Mesenchymal stem cell (in vitro differentiated cells and primary cell): Measurements from ENCODE around the gene PLEKHG4B.
A peak's percentile ranks its signal among the peaks of the same experiment; 100 is the strongest.
"Not testable (repeated sequence)": the region's sequence is repeated elsewhere in the genome, so short reads cannot be mapped to it uniquely, and the experiment has no call there.

Source experiments
- DNase-seq: peaks from one replicate; pipeline ENCODE4 v3.0.0-alpha.2; 2013
- H2AFZ ChIP-seq: one replicate; pipeline ENCODE4 v1.6.1; 2013; ENCODE audit warnings: low read depth, mild to moderate bottlenecking, control low read depth, inconsistent platforms, low read length, moderate library complexity
- H2AK5ac ChIP-seq: 2 replicates; pipeline ENCODE4 v1.6.1; 2013; ENCODE audit warnings: low read length, moderate library complexity, mild to moderate bottlenecking, inconsistent platforms; ENCODE audit not compliant: severe bottlenecking
- H2BK120ac ChIP-seq: one replicate; pipeline ENCODE4 v1.6.1; 2013; ENCODE audit warnings: low read depth, mild to moderate bottlenecking, inconsistent platforms, low read length, moderate library complexity
- H2BK12ac ChIP-seq, 2 experiments: one replicate each; pipeline ENCODE4 v1.6.1; 2013; ENCODE audit warnings: inconsistent platforms in 2 of 2, low read length in 2 of 2, mild to moderate bottlenecking in 2 of 2, moderate library complexity in 2 of 2, control low read depth in 1 of 2
- H2BK15ac ChIP-seq: one replicate; pipeline ENCODE4 v1.6.1; 2013; ENCODE audit warnings: mild to moderate bottlenecking, low read depth, inconsistent platforms; ENCODE audit not compliant: poor library complexity, severe bottlenecking
- H2BK5ac ChIP-seq: 2 replicates; pipeline ENCODE4 v1.6.1; 2013; ENCODE audit warnings: low read depth, mild to moderate bottlenecking, low read length, control low read depth, inconsistent platforms; ENCODE audit not compliant: poor library complexity, severe bottlenecking
- H3K14ac ChIP-seq, 2 experiments: one replicate each; pipeline ENCODE4 v1.6.1; 2013; ENCODE audit warnings: inconsistent platforms in 2 of 2, low read length in 2 of 2, control low read depth in 1 of 2, mild to moderate bottlenecking in 1 of 2, moderate library complexity in 1 of 2
- H3K18ac ChIP-seq, 2 experiments: one replicate each; pipeline ENCODE4 v1.6.1; 2013; ENCODE audit warnings: inconsistent platforms in 2 of 2, low read length in 2 of 2, control low read depth in 1 of 2, low read depth in 1 of 2, mild to moderate bottlenecking in 1 of 2
- H3K23ac ChIP-seq, 2 experiments: one replicate each; pipeline ENCODE4 v1.6.1; 2013; ENCODE audit warnings: inconsistent platforms in 2 of 2, low read length in 2 of 2, mild to moderate bottlenecking in 2 of 2, moderate library complexity in 2 of 2, control low read depth in 1 of 2
- H3K27ac ChIP-seq: 2 replicates; pipeline ENCODE4 v1.5.1; 2013; ENCODE audit warnings: mild to moderate bottlenecking, moderate library complexity, low read length, control low read depth, inconsistent platforms; ENCODE audit not compliant: poor library complexity, severe bottlenecking
- H3K27me3 ChIP-seq, 2 experiments: 2 replicates each; pipeline versions ENCODE4 v1.6.1 to v1.7.0; 2013; ENCODE audit warnings: low read length in 2 of 2, mild to moderate bottlenecking in 2 of 2, moderate library complexity in 2 of 2, control low read depth in 1 of 2, inconsistent platforms in 1 of 2; ENCODE audit not compliant: control insufficient read depth in 1 of 2, insufficient read depth in 1 of 2
- H3K36me3 ChIP-seq, 2 experiments: 2 replicates each; pipeline versions ENCODE4 v1.6.1 to v1.7.0; 2013; ENCODE audit warnings: low read length in 2 of 2, control low read depth in 1 of 2, inconsistent platforms in 1 of 2, low read depth in 1 of 2, mild to moderate bottlenecking in 1 of 2; ENCODE audit not compliant: insufficient read depth in 2 of 2, control insufficient read depth in 1 of 2
- H3K4ac ChIP-seq, 2 experiments: one replicate each; pipeline ENCODE4 v1.6.1; 2013; ENCODE audit warnings: inconsistent platforms in 2 of 2, low read length in 2 of 2, mild to moderate bottlenecking in 2 of 2, moderate library complexity in 2 of 2, control low read depth in 1 of 2, low read depth in 1 of 2
- H3K4me1 ChIP-seq: 2 replicates; pipeline ENCODE4 v1.6.1; 2013; ENCODE audit warnings: low read depth, low read length, control low read depth; ENCODE audit not compliant: control insufficient read depth, insufficient read depth
- H3K4me2 ChIP-seq: 2 replicates; pipeline ENCODE4 v1.6.1; 2013; ENCODE audit warnings: low read length, mild to moderate bottlenecking, inconsistent platforms; ENCODE audit not compliant: poor library complexity, severe bottlenecking
- H3K4me3 ChIP-seq, 2 experiments: 2 replicates each; pipeline versions ENCODE4 v1.5.1 to v1.7.0; 2013; ENCODE audit warnings: low read length in 2 of 2, mild to moderate bottlenecking in 2 of 2, control low read depth in 1 of 2, low read depth in 1 of 2; ENCODE audit not compliant: insufficient read depth in 1 of 2
- H3K79me1 ChIP-seq: replicated peaks from 2 replicates; pipeline ENCODE4 v1.6.1; 2013; ENCODE audit warnings: mild to moderate bottlenecking, control low read depth, low read length, inconsistent platforms; ENCODE audit not compliant: poor library complexity, severe bottlenecking
- H3K9ac ChIP-seq: 2 replicates; pipeline ENCODE4 v1.7.0; 2013; ENCODE audit warnings: mild to moderate bottlenecking, low read length, moderate library complexity
- H3K9me3 ChIP-seq: 2 replicates; pipeline ENCODE4 v1.7.0; 2013; ENCODE audit warnings: mild to moderate bottlenecking, low read length; ENCODE audit not compliant: control insufficient read depth
- H4K8ac ChIP-seq: one replicate; pipeline ENCODE4 v1.6.1; 2013; ENCODE audit warnings: inconsistent platforms, mild to moderate bottlenecking, low read length, moderate library complexity
- H4K91ac ChIP-seq: one replicate; pipeline ENCODE4 v1.6.1; 2013; ENCODE audit warnings: mild to moderate bottlenecking, low read length, inconsistent platforms
- WGBS: methylation state at CpG from one replicate; pipeline ENCODE4 v1.1.7; 2013; ENCODE audit warnings: mixed read lengths; 5-methylcytosine and 5-hydroxymethylcytosine counted together

PLEKHG4B gene

DNA sequence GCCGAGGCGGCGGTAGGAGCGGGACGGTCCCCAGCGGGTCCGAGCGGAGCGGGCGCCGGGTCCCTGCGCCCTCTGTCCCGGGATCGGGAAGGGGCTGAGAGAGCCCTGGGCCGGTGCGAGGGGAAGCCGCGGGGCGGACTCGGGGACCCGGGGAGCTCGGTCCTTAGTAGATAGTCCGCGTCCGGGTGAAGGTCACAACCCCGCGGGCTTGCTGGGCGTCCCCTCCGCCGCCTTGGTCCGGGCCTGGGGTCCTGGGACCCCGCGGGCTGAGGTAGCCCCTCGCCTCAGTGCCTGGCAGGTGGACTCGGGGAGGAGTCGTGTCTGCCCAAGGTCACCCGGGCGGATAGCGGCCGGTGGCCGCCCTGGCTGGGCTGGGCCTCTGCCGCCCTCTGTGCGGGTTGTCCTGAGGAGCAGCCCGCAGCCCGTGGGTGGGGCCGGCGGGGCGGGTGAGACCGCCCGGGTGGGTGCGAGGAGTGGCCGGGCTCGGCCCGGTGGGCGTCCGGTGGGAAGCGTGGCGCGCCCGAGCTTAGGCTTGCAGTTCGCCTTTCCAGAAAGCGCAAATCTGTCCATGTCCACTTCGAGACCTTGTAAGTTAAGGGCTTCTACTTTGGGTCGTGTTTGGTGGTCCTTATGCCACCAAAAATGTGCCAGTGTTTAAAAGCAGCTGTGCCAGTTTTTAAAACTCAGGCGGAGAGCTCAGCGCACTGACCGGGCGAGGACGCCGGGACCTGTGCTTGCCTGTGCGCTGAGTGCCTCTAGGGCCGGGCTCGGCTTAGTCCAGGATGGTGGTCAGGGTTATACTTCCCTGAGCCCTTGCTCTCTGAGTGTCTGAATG, 126.7 kb downstream of the PLEKHG4B start:
- Histone ChIP-seq H3K4me2 (peak overlapping the region; percentile 63), H4K91ac (peak overlapping the region; percentile 50), H3K27me3 (no peaks in the 10 kb centered on the region), H3K9ac (peak overlapping the region; percentile 88), H2BK15ac (peak overlapping the region; percentile 67), H2BK5ac (no peak overlapping the region), H3K36me3 (peaks cover 2 to 8% of the 10 kb centered on the region in 2 experiments), H3K27ac (peak overlapping the region; percentile 32), H3K4me3 (peak overlapping the region; percentile 86 to 98), H3K4me1 (peaks cover 6% of the 10 kb centered on the region), H2BK12ac (peak overlapping the region in 1 of 2 experiments; percentile 23), H4K8ac (peak overlapping the region; percentile 7), H3K9me3 (peaks cover 4% of the 10 kb centered on the region), H3K18ac (peak overlapping the region; percentile 67 to 92), H3K23ac (peak overlapping the region in 1 of 2 experiments; percentile 50), H3K4ac (peak overlapping the region; percentile 19 to 91), H2AK5ac (no peak overlapping the region), H2AFZ (no peak overlapping the region), H2BK120ac (peak overlapping the region; percentile 73), H3K14ac (peak overlapping the region in 1 of 2 experiments; percentile 99), H3K79me1 (peaks cover 2% of the 10 kb centered on the region)
- peak; percentile 57 for DNase-seq
- under 1% methylated on average over 54 of the region's 73 CpGs for WGBS

DNA sequence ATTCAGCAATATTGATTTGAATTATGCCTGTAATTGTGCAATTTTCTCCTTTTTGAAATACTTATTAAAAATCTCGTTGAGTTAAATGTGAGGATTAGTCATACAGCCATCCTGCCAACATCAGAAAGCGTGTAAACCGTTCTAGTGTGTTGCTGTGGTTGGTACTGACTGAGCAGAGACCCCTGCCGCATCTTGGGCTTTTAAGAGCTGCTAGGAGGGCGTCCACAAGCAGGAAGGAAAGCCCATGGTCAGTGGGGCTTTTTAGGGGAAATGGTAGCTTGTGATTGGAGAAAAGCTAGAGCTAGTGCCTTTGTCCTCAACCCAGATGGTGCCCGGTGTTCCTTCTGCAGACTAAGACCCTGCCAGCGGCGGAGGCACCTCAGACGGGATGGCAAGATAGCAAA, 127.5 kb downstream of the PLEKHG4B start:
- Histone ChIP-seq H3K9me3 (no peaks in the 10 kb centered on the region), H3K79me1 (peaks cover 5% of the 10 kb centered on the region), H2AK5ac (no peak overlapping the region), H3K18ac (no peak overlapping the region), H3K4ac (peak overlapping the region in 1 of 2 experiments; percentile 82), H4K8ac (no peak overlapping the region), H4K91ac (no peak overlapping the region), H2BK120ac (no peak overlapping the region), H2AFZ (no peak overlapping the region), H3K14ac (no peak overlapping the region), H3K9ac (peak overlapping the region; percentile 88), H3K4me2 (peak overlapping the region; percentile 41), H3K23ac (peak overlapping the region in 1 of 2 experiments; percentile 35), H3K36me3 (peaks cover 5 to 9% of the 10 kb centered on the region in 2 experiments), H3K4me1 (peaks cover 6% of the 10 kb centered on the region), H2BK5ac (no peak overlapping the region), H2BK15ac (no peak overlapping the region), H3K27ac (no peak overlapping the region), H2BK12ac (no peak overlapping the region), H3K4me3 (peak overlapping the region in 1 of 2 experiments; percentile 86), H3K27me3 (no peaks in the 10 kb centered on the region)
- 35% methylated on average over 9 of the region's 9 CpGs for WGBS
- DNase-seq: peak; percentile 54

DNA sequence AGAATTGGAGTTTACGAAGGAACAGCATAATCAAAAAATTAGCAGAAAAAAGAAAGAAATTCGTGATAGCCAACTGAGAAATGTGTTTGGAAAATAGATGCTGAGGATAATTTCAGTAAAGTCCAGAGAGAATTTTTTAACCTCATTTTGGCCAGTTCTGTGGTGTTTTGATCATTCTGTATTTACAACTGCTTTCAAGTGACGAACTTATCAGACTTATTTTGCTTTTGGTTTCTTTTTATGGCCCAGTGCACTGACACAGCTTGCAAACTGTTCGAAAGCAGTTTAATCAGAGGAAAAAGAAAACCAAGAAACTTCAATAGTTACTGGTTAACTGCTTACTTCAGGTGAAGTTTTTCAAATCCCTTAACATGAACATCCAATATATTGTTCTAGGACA, 128.0 kb downstream of the PLEKHG4B start:
- peaks cover 10% of the 10 kb centered on the region for H3K79me1 ChIP-seq
- H3K4me3 ChIP-seq: peak overlapping the region in 1 of 2 experiments; percentile 86
- H3K27ac ChIP-seq: no peak overlapping the region
- H3K4ac ChIP-seq: no peak overlapping the region
- no peak overlapping the region for H3K18ac ChIP-seq
- H3K4me2 ChIP-seq: no peak overlapping the region
- H3K36me3 ChIP-seq: peaks cover 11 to 14% of the 10 kb centered on the region in 2 experiments
- no peak overlapping the region for H2AFZ ChIP-seq
- H2BK12ac ChIP-seq: no peak overlapping the region
- DNase-seq: peak; percentile 47
- no peak overlapping the region for H4K91ac ChIP-seq
- no peaks in the 10 kb centered on the region for H3K27me3 ChIP-seq
- no peak overlapping the region for H2BK5ac ChIP-seq
- no peak overlapping the region for H2BK15ac ChIP-seq
- no peaks in the 10 kb centered on the region for H3K9me3 ChIP-seq
- WGBS: 73% methylated on average over 3 of the region's 4 CpGs
- H3K23ac ChIP-seq: no peak overlapping the region
- peak overlapping the region; percentile 88 for H3K9ac ChIP-seq
- H2BK120ac ChIP-seq: no peak overlapping the region
- no peak overlapping the region for H4K8ac ChIP-seq
- peaks cover 5% of the 10 kb centered on the region for H3K4me1 ChIP-seq
- no peak overlapping the region for H3K14ac ChIP-seq
- H2AK5ac ChIP-seq: no peak overlapping the region

DNA sequence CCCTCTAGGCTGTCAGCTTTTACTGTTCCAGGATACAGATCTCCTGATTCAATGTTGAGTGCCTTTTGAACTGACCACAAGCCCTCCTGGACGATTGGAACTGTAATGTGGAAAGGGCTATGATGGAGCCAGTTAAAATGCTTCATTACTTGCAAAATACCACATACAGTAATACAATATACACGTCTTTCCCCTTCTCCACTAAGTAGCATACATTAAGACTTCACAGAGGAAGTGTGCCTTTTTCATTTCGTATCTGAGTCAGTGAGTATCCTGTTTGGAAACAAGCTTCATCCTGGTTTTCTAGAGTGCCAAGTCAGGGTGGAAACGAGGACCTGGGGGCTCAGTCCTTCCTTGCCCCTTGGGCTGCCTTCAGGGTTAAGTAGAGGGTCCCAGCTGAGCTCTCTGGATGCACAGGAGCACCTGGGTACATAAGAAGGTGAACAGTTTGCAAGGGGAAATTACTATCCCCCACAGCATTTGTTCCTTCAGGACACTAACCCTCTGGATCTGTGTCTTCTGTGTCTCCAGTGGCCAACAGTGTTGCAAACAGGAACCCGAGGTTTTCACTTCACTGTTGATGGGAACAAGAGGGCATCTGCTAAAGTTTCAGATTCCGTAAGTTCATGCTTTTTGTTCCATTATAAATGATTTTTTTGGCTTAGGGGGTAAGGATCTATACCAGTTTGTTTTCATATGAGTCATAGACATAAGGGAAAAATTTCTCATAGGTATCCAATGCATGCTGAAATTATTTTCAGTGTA, 131.2 kb downstream of the PLEKHG4B start:
- not testable (repeated sequence) for H2BK12ac ChIP-seq, H4K91ac ChIP-seq, H3K9me3 ChIP-seq, H2AK5ac ChIP-seq, H3K4me1 ChIP-seq, H2BK120ac ChIP-seq, H3K14ac ChIP-seq, H3K4ac ChIP-seq, H2BK5ac ChIP-seq, H3K18ac ChIP-seq, H3K23ac ChIP-seq, H2AFZ ChIP-seq, H3K4me3 ChIP-seq, H4K8ac ChIP-seq, H2BK15ac ChIP-seq, H3K27me3 ChIP-seq, H3K4me2 ChIP-seq, H3K27ac ChIP-seq
- 81% methylated on average over 5 of the region's 6 CpGs for WGBS
- Histone ChIP-seq H3K79me1 (peaks cover 21% of the 10 kb centered on the region), H3K36me3 (peaks cover 38 to 43% of the 10 kb centered on the region in 2 experiments), H3K9ac (peak overlapping the region; percentile 2)
- peak; percentile 13 for DNase-seq
